IMR-90 (cell line): Measurements from ENCODE around the gene ZNF850.

Source experiments
- BHLHE40 ChIP-seq: fragments of 150-350 bp; IDR thresholded peaks from 2 replicates; pipeline ENCODE4 v1.6.1; 2016; ENCODE audit warnings: mild to moderate bottlenecking, low read depth, low read length
- CTCF ChIP-seq: conservative IDR thresholded peaks from 2 replicates; pipeline ENCODE4 v1.5.1; 2012; ENCODE audit warnings: mild to moderate bottlenecking, low read depth, low read length, improper control_type of control experiment
- MAFK ChIP-seq: IDR thresholded peaks from 2 replicates; pipeline ENCODE4 v1.6.1; 2012; ENCODE audit warnings: low read depth, low read length, improper control_type of control experiment
- POLR2A ChIP-seq: IDR thresholded peaks from 2 replicates; pipeline ENCODE4 v1.6.1; 2012; ENCODE audit warnings: mild to moderate bottlenecking, low read depth, low read length
- RAD21 ChIP-seq: IDR thresholded peaks from 2 replicates; pipeline ENCODE4 v1.6.1; 2012; ENCODE audit warnings: low read length, improper control_type of control experiment

DNA sequence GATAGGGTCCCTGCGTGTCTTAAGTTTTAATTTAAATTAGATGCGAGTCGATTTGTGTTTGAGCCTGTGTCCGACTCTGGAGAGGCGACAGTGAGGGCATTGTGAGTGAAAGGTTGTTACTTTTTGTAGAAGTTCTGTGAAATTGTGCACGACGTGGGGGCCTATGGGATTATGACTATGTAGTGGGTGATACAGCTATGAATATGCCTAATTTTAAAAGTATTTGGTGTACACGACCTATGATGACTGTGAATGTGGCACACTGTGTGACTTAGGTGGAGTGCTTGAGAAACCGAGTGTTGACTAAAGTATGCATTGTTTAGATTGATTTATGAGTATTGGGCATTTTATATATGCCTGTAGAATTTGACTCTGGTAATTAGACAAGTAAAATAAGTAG is 84.5 kb downstream of the ZNF850 start:
- TF ChIP-seq CTCF (no peak), BHLHE40 (no peak), POLR2A (no peak), MAFK (no peak), RAD21 (no peak)
